Naive thymus-derived CD4-positive, alpha-beta T cell (primary cell): ENCODE measurements around the gene HLA-C. TPM values are rescaled to one million over a fixed set of nuclear protein-coding genes. Genes with fewer than 3 reads are reported as not detected.

Source experiments
- ATAC-seq: fragments of 150-1000 bp; cut with Tn5 transposase; 2 replicates; pipeline ENCODE4 v1.10.0; 2021; ENCODE audit warnings: mild to moderate bottlenecking, moderate library complexity
- CTCF ChIA-PET: fragments of 350-600 bp; sonication (Branson Sonifier 250); formaldehyde crosslinking; loops from one replicate; lab custom pipeline; 2021; ENCODE audit warnings: antibody characterized with exemption; lab: Charles Lee
- POLR2A ChIA-PET: fragments of 350-600 bp; sonication (Branson Sonifier 250); formaldehyde crosslinking; loops from one replicate; lab custom pipeline; 2021; ENCODE audit warnings: antibody characterized with exemption, inconsistent platforms; lab: Charles Lee
- DNase-seq, 9 donors: peaks; one replicate each; pipeline versions ENCODE4 v3.0.0 to v3.0.0-alpha.2; 2020 to 2022; ENCODE audit warnings: mixed read lengths in 1 of 9
- H3K27ac ChIP-seq: one replicate; pipeline ENCODE4 v1.7.0; 2013; ENCODE audit warnings: mild to moderate bottlenecking, low read depth, low read length, moderate library complexity
- H3K27me3 ChIP-seq, 2 donors: one replicate each; pipeline ENCODE4 v1.7.0; 2013; ENCODE audit warnings: low read length in 2 of 2, mild to moderate bottlenecking in 2 of 2, moderate library complexity in 2 of 2; ENCODE audit not compliant: control insufficient read depth in 2 of 2, insufficient read depth in 2 of 2
- H3K36me3 ChIP-seq, 3 experiments: 1 replicate in 2 of 3; 2 replicates in 1 of 3; pipeline ENCODE4 v1.7.0; 2013; ENCODE audit warnings: low read length in 3 of 3, mild to moderate bottlenecking in 3 of 3, moderate library complexity in 1 of 3; ENCODE audit not compliant: insufficient read depth in 3 of 3, control insufficient read depth in 2 of 3
- H3K4me1 ChIP-seq, 2 donors: one replicate each; pipeline ENCODE4 v1.7.0; 2013; ENCODE audit warnings: low read length in 2 of 2, mild to moderate bottlenecking in 2 of 2, moderate library complexity in 1 of 2; ENCODE audit not compliant: control insufficient read depth in 2 of 2, insufficient read depth in 2 of 2
- H3K4me3 ChIP-seq: 2 replicates; pipeline ENCODE4 v1.7.0; 2013; ENCODE audit warnings: mild to moderate bottlenecking, low read length
- H3K9me3 ChIP-seq, 3 experiments: 1 replicate in 2 of 3; 2 replicates in 1 of 3; pipeline ENCODE4 v1.7.0; 2013; ENCODE audit warnings: low read length in 3 of 3; ENCODE audit not compliant: control insufficient read depth in 2 of 3
- H3K27ac Mint-ChIP-seq, 9 donors: one replicate each; pipeline ENCODE4 v1.8.0; 2020 to 2022; ENCODE audit warnings: mixed read lengths in 9 of 9, mild to moderate bottlenecking in 8 of 9, moderate library complexity in 5 of 9, inconsistent platforms in 2 of 9
- H3K27me3 Mint-ChIP-seq, 5 donors: one replicate each; pipeline ENCODE4 v1.8.0; 2021 to 2022; ENCODE audit warnings: mixed read lengths in 5 of 5, mild to moderate bottlenecking in 1 of 5
- H3K36me3 Mint-ChIP-seq, 5 donors: one replicate each; pipeline ENCODE4 v1.8.0; 2020 to 2022; ENCODE audit warnings: mixed read lengths in 5 of 5, mild to moderate bottlenecking in 3 of 5, inconsistent platforms in 1 of 5
- H3K4me1 Mint-ChIP-seq, 7 donors: one replicate each; pipeline ENCODE4 v1.8.0; 2020 to 2022; ENCODE audit warnings: mixed read lengths in 7 of 7, mild to moderate bottlenecking in 3 of 7, inconsistent platforms in 1 of 7
- H3K4me3 Mint-ChIP-seq, 10 donors: one replicate each; pipeline ENCODE4 v1.8.0; 2020 to 2022; ENCODE audit warnings: mild to moderate bottlenecking in 10 of 10, mixed read lengths in 10 of 10, moderate library complexity in 6 of 10, inconsistent platforms in 2 of 10
- H3K9me3 Mint-ChIP-seq, 11 donors: one replicate each; pipeline ENCODE4 v1.8.0; 2020 to 2022; ENCODE audit warnings: mixed read lengths in 11 of 11, mild to moderate bottlenecking in 4 of 11, inconsistent platforms in 1 of 11, moderate library complexity in 1 of 11
- intact Hi-C, 2 donors: fragments of 100-400 bp; cut with micrococcal nuclease; formaldehyde crosslinking; loops; one replicate each; pipeline ENCODE4 v1.15.1; 2023
- polyA plus RNA-seq, 2 donors: library from polyadenylated mRNA; unstranded; fragments of 300-500 nt; fragmentation: Illumina TruSeq; gene quantifications; one replicate each; pipeline ENCODE4 v1.2.3, GENCODE V29; 2021
- total RNA-seq, 6 experiments: library from RNA in 5 of 6; stranded (reverse) in 5 of 6; gene quantifications; 1 replicate in 5 of 6; 2 replicates in 1 of 6; pipeline ENCODE4 v1.2.3 and lab custom pipeline; 2021 to 2026

The HLA-C gene
- total and polyA plus RNA-seq, 7 experiments from 2014 or later: 1,349 to 2,874 (median 1,583) TPM

GRCh38 chr6:31308050-31308844 is 36.4 kb upstream of the HLA-C start:
- Mint-ChIP-seq H3K27me3 (peaks cover 0 to 50% (median 0%) of the 10 kb centered on the region in 5 donors), H3K36me3 (no peaks in the 10 kb centered on the region), H3K27ac (peak overlapping the region in 7 of 9 donors; percentile 65 to 93 (median 82)), H3K9me3 (no peaks in the 10 kb centered on the region), H3K4me1 (peaks cover 0 to 13% (median 0%) of the 10 kb centered on the region in 7 donors), H3K4me3 (peak overlapping the region; percentile 72 to 93 (median 88))
- CTCF ChIA-PET: no interaction called here
- POLR2A ChIA-PET: interaction anchor here (0.8 to 1.7 kb wide), 8 partner anchors 30 to 110 kb away, joined by 3 to 13 read pairs (median 4); partner anchors contain the start of gene HLA-B
- Histone ChIP-seq H3K36me3 (no peaks in the 10 kb centered on the region), H3K27me3 (peaks cover 0 to 3% of the 10 kb centered on the region in 2 donors), H3K27ac (peak overlapping the region; percentile 61), H3K9me3 (no peaks in the 10 kb centered on the region), H3K4me1 (peaks cover 0 to 5% of the 10 kb centered on the region in 2 donors), H3K4me3 (peak overlapping the region; percentile 71)
- ATAC-seq (peak; percentile 96), DNase-seq (peak; percentile 24 to 84 (median 68))
- intact Hi-C loops: loop anchor here in 1 of 2 donors (1.0 to 2.0 kb wide), 3 partner anchors 36 to 111 kb away; partner anchors contain the start of genes HLA-B and HLA-C

GRCh38 chr6:31307669-31308049 is 35.8 kb upstream of the HLA-C start:
- no peaks in the 10 kb centered on the region for H3K36me3 Mint-ChIP-seq
- no peak for ATAC-seq
- intact Hi-C loops: loop anchor here in 1 of 2 donors (1.0 to 2.0 kb wide), 3 partner anchors 35 to 110 kb away; partner anchors contain the start of genes HLA-B and HLA-C
- ChIA-PET POLR2A (interaction anchor here (1.0 to 1.7 kb wide), 6 partner anchors 32 to 110 kb away, joined by 3 to 13 read pairs (median 4); partner anchors contain the start of gene HLA-B), CTCF (no interaction called here)
- peak overlapping the region in 6 of 10 donors; percentile 86 to 93 (median 89) for H3K4me3 Mint-ChIP-seq
- H3K27me3 Mint-ChIP-seq: peaks cover 0 to 50% (median 0%) of the 10 kb centered on the region in 5 donors
- H3K4me1 Mint-ChIP-seq: peaks cover 0 to 13% (median 0%) of the 10 kb centered on the region in 7 donors
- no peaks in the 10 kb centered on the region for H3K9me3 Mint-ChIP-seq
- Histone ChIP-seq H3K4me3 (peak overlapping the region; percentile 71), H3K27me3 (peaks cover 0 to 3% of the 10 kb centered on the region in 2 donors), H3K27ac (no peak overlapping the region), H3K4me1 (peaks cover 0 to 5% of the 10 kb centered on the region in 2 donors), H3K36me3 (no peaks in the 10 kb centered on the region), H3K9me3 (no peaks in the 10 kb centered on the region)
- DNase-seq: no peak
- no peak overlapping the region for H3K27ac Mint-ChIP-seq

GRCh38 chr6:31305703-31306219 is 33.9 kb upstream of the HLA-C start:
- CTCF ChIA-PET: interaction anchor here (0.8 kb wide), 2 partner anchors 109 to 1606 kb away, joined by 3 to 5 read pairs; no protein-coding TSS in a partner anchor
- H3K27ac ChIP-seq: no peak overlapping the region
- ATAC-seq: no peak
- POLR2A ChIA-PET: no interaction called here
- H3K27ac Mint-ChIP-seq: no peak overlapping the region
- intact Hi-C loops: no loop called here
- H3K4me3 ChIP-seq: no peak overlapping the region
- H3K27me3 ChIP-seq: peaks cover 0 to 3% of the 10 kb centered on the region in 2 donors
- H3K9me3 ChIP-seq: no peaks in the 10 kb centered on the region
- no peak for DNase-seq
- no peak overlapping the region for H3K4me3 Mint-ChIP-seq
- H3K9me3 Mint-ChIP-seq: no peaks in the 10 kb centered on the region
- peaks cover 0 to 13% (median 0%) of the 10 kb centered on the region in 7 donors for H3K4me1 Mint-ChIP-seq
- H3K36me3 ChIP-seq: no peaks in the 10 kb centered on the region
- H3K4me1 ChIP-seq: peaks cover 0 to 5% of the 10 kb centered on the region in 2 donors
- H3K36me3 Mint-ChIP-seq: no peaks in the 10 kb centered on the region
- H3K27me3 Mint-ChIP-seq: peaks cover 0 to 51% (median 8%) of the 10 kb centered on the region in 5 donors

GRCh38 chr6:31304683-31305082 is 32.8 kb upstream of the HLA-C start:
- Mint-ChIP-seq H3K4me3 (no peak overlapping the region), H3K27me3 (peaks cover 0 to 48% (median 12%) of the 10 kb centered on the region in 5 donors), H3K36me3 (no peaks in the 10 kb centered on the region), H3K27ac (no peak overlapping the region), H3K9me3 (no peaks in the 10 kb centered on the region), H3K4me1 (peaks cover 0 to 12% (median 0%) of the 10 kb centered on the region in 7 donors)
- peaks cover 0 to 5% of the 10 kb centered on the region in 2 donors for H3K4me1 ChIP-seq
- ATAC-seq (no peak), DNase-seq (no peak)
- no peaks in the 10 kb centered on the region for H3K27me3 ChIP-seq
- CTCF ChIA-PET: no interaction called here
- intact Hi-C loops: no loop called here
- no peak overlapping the region for H3K27ac ChIP-seq
- H3K4me3 ChIP-seq: no peak overlapping the region
- POLR2A ChIA-PET: interaction anchor here (0.7 kb wide), 1 partner anchor 74 kb away, joined by 3 read pairs; no protein-coding TSS in a partner anchor
- H3K36me3 ChIP-seq: no peaks in the 10 kb centered on the region
- no peaks in the 10 kb centered on the region for H3K9me3 ChIP-seq

- Mint-ChIP-seq H3K27ac (no peak overlapping the region), H3K36me3 (peaks cover 0 to 8% (median 0%) of the 10 kb centered on the region in 5 donors), H3K27me3 (peaks cover 0 to 54% (median 25%) of the 10 kb centered on the region in 5 donors), H3K9me3 (peaks cover 0 to 11% (median 2%) of the 10 kb centered on the region in 11 donors), H3K4me1 (no peaks in the 10 kb centered on the region), H3K4me3 (no peak overlapping the region)
- DNase-seq: no peak
- POLR2A ChIA-PET: no interaction called here
- Histone ChIP-seq H3K4me3 (no peak overlapping the region), H3K4me1 (no peaks in the 10 kb centered on the region), H3K36me3 (no peaks in the 10 kb centered on the region), H3K27ac (no peak overlapping the region), H3K9me3 (no peaks in the 10 kb centered on the region), H3K27me3 (no peaks in the 10 kb centered on the region)
- intact Hi-C loops: no loop called here
- CTCF ChIA-PET: no interaction called here
- ATAC-seq: no peak
These were observed 28.9 kb upstream of the HLA-C start for GRCh38 chr6:31300797-31301196.

- peaks cover 0 to 60% (median 25%) of the 10 kb centered on the region in 5 donors for H3K27me3 Mint-ChIP-seq
- Histone ChIP-seq H3K27ac (no peak overlapping the region), H3K36me3 (no peaks in the 10 kb centered on the region), H3K27me3 (no peaks in the 10 kb centered on the region), H3K9me3 (no peaks in the 10 kb centered on the region), H3K4me3 (no peak overlapping the region), H3K4me1 (no peaks in the 10 kb centered on the region)
- intact Hi-C loops: no loop called here
- CTCF ChIA-PET: no interaction called here
- no peak overlapping the region for H3K4me3 Mint-ChIP-seq
- no peak overlapping the region for H3K27ac Mint-ChIP-seq
- peaks cover 0 to 11% (median 2%) of the 10 kb centered on the region in 11 donors for H3K9me3 Mint-ChIP-seq
- no peaks in the 10 kb centered on the region for H3K4me1 Mint-ChIP-seq
- peaks cover 0 to 8% (median 0%) of the 10 kb centered on the region in 5 donors for H3K36me3 Mint-ChIP-seq
- POLR2A ChIA-PET: no interaction called here
- DNase-seq (no peak), ATAC-seq (no peak)
These were observed 28.1 kb upstream of the HLA-C start for GRCh38 chr6:31299947-31300346.
